GM12891 (cell line): ENCODE measurements around the gene CBX6.

Experiments
- PAX5 ChIP-seq: IDR thresholded peaks from 2 replicates; pipeline ENCODE4 v1.6.1; 2011; ENCODE audit warnings: low read length, moderate library complexity, mild to moderate bottlenecking; ENCODE audit not compliant: insufficient read depth, severe bottlenecking
- POLR2A ChIP-seq: IDR thresholded peaks from 2 replicates; pipeline ENCODE4 v1.6.1; 2011; ENCODE audit warnings: low read depth, low read length, control low read depth
- POU2F2 ChIP-seq: IDR thresholded peaks from 2 replicates; pipeline ENCODE4 v1.6.1; 2011; ENCODE audit warnings: low read depth, mild to moderate bottlenecking, control low read depth, low read length, moderate library complexity
- TAF1 ChIP-seq: IDR thresholded peaks from 2 replicates; pipeline ENCODE4 v1.6.1; 2011; ENCODE audit warnings: low read depth, low read length, control low read depth

GRCh38 chr22:38868886-38869381 lies 3.1 kb downstream of the CBX6 start:
- TF ChIP-seq POLR2A, result peak; percentile 22; the same call in 1 of the 2 replicates
- no peak for TF ChIP-seq TAF1
- no peak for TF ChIP-seq PAX5
- TF ChIP-seq POU2F2, result 0 out of 2 replicates have a peak, but pooled peaks have one; percentile 46
